Activated CD4-positive, alpha-beta T cell treated with anti-CD3 and anti-CD28 coated beads for 24 hours (primary cell): ENCODE data around the gene KRT38.
"Not testable (repeated sequence)": the region's sequence is repeated elsewhere in the genome, so short reads cannot be mapped to it uniquely, and the experiment has no call there.

Experiments used
- DNase-seq, 2 donors: peaks; one replicate each; pipeline ENCODE4 v3.0.0-alpha.2; 2020; ENCODE audit warnings: low read depth in 2 of 2

Gene KRT38

DNA sequence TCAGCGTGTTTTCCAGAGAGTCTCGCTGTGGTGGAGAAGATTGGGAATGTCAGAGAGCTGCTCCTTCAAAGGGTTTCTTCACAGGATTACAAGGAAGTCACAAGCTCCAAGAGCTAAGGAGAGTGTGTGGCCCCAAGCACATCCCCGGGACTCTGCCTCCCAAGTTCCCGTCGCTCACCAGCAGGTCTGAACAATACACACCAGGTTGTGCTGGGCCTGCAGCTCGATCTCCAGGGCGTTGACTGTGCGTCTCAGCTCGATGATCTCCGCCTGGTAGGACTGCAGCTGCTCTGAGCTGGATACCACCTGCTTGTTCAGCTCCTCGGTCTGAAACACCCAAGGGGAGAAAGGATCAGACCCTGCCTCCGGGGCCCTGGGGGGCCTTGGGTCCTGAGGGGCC is 45.7 kb downstream of the KRT38 start:
- DNase-seq, result not testable (repeated sequence)

- no peak for DNase-seq
These were observed 46.4 kb downstream of the KRT38 start for GRCh38 chr17:41394254-41394996.

GRCh38 chr17:41393826-41394225 is 47.0 kb downstream of the KRT38 start:
- no peak for DNase-seq

DNA sequence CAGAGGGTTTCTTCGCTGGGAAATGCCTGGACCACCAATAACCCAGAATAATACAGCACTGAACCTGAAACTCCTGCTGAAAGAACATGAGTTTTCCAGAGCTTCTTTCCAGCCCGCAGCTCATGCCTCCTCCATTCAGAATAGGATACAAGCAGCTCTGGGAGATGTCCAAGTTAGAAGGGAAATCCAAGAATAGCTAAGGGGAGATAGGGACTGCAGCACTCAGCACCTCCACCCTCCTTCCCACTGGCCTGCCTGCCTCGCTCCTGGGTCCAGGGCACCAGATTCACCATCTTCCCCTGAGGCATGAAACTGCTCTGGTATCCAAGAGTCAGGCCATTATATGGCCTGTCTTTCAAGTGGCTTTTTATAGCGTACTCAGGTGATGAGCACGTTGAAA is 47.5 kb downstream of the KRT38 start:
- DNase-seq, result no peak

GRCh38 chr17:41392278-41392677 is 48.5 kb downstream of the KRT38 start:
- no peak for DNase-seq

GRCh38 chr17:41391535-41391934 is 49.2 kb downstream of the KRT38 start:
- DNase-seq, result no peak

DNA sequence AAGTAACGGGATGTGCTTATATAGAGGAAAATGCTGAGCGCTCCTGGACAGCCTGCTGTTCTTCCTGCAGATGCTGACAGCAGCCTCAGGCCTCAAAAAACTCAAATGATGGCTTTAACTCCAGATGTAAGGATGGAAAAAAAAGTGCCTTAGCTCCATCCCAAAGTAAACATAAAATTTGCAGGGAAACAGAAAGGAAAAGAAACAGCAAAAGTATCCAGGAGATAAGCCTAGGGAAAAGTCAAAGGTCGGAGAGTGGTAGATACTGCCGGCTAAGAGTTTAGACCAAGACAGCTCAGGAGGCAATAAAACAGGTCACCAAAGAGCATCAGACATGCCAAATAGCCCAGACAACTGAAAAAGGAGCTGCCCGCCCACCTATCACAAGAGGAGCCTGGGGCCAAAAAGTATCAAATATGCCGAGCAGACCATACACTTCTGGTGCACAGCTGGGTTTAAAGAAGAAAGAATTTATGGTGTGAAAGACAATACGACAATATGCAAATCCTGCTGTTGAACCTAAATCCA is 50.3 kb downstream of the KRT38 start:
- no peak for DNase-seq

GRCh38 chr17:41387670-41388069 is 53.1 kb downstream of the KRT38 start:
- DNase-seq, result no peak

DNA sequence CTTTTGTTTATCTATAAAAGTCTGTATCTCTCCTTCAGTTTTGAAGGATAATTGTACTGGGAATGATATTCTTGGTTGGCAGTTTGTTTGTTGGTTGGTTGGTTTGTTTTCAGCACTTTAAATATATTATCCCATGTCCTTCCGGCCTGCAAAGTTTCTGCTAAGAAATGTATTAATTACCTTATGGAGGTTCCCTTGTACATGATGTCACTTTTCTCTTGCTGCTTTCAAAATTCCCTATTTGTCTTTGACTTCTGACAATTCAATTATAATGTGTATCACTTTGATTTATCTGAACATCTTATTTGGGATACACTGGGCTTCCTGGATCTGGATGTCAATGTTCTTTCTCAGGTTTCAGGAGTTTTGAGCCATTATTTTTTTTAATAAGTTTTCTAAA is 54.6 kb downstream of the KRT38 start:
- DNase-seq, result no peak
